ENCODE data around the gene CYP39A1. TPM values are rescaled to one million over a fixed set of nuclear protein-coding genes. Genes with fewer than 3 reads are reported as not detected.

CYP39A1 gene
- polyA plus RNA-seq, 2 of the 4 experiments (the other 2 are of a cell fraction) = 0.26 to 0.78 TPM

DNA sequence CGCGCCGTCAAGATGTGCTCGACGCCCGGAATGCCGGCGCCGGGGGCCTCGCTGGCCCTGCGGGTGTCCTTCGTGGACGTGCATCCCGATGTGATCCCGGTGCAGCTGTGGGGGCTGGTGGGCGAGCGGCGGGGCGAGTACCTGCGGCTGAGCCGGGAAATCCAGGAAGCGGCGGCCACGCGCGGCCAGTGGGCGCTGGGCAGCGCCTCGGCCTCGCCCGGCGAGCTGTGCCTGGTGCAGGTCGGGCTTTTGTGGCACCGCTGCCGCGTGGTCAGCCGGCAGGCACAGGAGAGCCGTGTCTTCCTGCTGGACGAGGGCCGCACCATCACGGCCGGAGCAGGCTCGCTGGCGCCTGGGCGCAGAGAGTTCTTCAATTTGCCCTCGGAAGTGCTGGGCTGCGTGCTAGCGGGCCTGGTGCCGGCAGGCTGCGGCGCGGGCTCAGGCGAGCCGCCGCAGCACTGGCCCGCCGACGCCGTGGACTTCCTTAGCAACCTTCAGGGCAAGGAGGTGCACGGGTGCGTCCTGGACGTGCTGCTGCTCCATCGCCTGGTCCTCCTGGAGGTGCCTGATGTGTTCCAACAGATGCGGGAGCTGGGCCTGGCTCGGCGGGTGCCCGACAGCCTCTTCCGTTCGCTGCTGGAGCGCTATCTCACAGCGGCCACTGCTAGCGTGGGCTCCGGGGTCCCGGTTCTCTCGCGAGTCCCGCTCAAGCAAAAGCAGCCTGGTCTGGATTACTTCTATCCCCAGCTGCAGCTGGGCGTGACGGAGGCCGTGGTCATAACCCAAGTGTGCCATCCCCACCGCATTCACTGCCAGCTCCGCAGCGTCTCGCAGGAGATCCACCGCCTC, 35.7 kb upstream of the CYP39A1 start:
- Histone ChIP-seq H3K9me3 (no peaks in the 10 kb centered on the region), H3K4me1 (no peaks in the 10 kb centered on the region), H3K4me2 (no peak overlapping the region), H3K27ac (no peak overlapping the region), H3K4me3 (no peak overlapping the region)
- no peak for TF ChIP-seq MYC (IDR thresholded peaks at IDR 0.05; ENCODE audit: borderline replicate concordance, low read length)
- TF ChIP-seq NPAS2 (CRISPR knock-in tag; IDR thresholded peaks at IDR 0.05; ENCODE audit: borderline replicate concordance) = no peak
- TF ChIP-seq PHF8 (IDR thresholded peaks at IDR 0.05; ENCODE audit: borderline replicate concordance, low read depth) = no peak
- no peak for TF ChIP-seq FOSL2 (IDR thresholded peaks at IDR 0.05)
- no peak for TF ChIP-seq FOSL2 (CRISPR knock-in tag; IDR thresholded peaks at IDR 0.05)
- no peak for TF ChIP-seq HDAC2 (IDR thresholded peaks at IDR 0.05)
- TF ChIP-seq, protein P1, sequence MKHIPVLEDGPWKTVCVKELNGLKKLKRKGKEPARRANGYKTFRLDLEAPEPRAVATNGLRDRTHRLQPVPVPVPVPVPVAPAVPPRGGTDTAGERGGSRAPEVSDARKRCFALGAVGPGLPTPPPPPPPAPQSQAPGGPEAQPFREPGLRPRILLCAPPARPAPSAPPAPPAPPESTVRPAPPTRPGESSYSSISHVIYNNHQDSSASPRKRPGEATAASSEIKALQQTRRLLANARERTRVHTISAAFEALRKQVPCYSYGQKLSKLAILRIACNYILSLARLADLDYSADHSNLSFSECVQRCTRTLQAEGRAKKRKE (CRISPR knock-in tag; IDR thresholded peaks at IDR 0.05; ENCODE audit: low read depth) = no peak
- TF ChIP-seq EHMT2 (IDR thresholded peaks at IDR 0.05; ENCODE audit: low read depth) = no peak
- TF ChIP-seq CBX8 (IDR thresholded peaks at IDR 0.05) = no peak
- no peak for TF ChIP-seq KDM5A (IDR thresholded peaks at IDR 0.05)
- TF ChIP-seq RAD21 (conservative IDR thresholded peaks at IDR 0.05 in 1 of 2, IDR thresholded peaks at IDR 0.05 in 1 of 2) = no peak
- no peak for TF ChIP-seq NR3C1 (IDR thresholded peaks at IDR 0.05)
- no peak for TF ChIP-seq POLR2AphosphoS2 (conservative IDR thresholded peaks at IDR 0.05; ENCODE audit: low read length)
- TF ChIP-seq, protein P2, sequence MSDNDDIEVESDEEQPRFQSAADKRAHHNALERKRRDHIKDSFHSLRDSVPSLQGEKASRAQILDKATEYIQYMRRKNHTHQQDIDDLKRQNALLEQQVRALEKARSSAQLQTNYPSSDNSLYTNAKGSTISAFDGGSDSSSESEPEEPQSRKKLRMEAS (IDR thresholded peaks at IDR 0.05) = no peak
- TF ChIP-seq, protein P3, sequence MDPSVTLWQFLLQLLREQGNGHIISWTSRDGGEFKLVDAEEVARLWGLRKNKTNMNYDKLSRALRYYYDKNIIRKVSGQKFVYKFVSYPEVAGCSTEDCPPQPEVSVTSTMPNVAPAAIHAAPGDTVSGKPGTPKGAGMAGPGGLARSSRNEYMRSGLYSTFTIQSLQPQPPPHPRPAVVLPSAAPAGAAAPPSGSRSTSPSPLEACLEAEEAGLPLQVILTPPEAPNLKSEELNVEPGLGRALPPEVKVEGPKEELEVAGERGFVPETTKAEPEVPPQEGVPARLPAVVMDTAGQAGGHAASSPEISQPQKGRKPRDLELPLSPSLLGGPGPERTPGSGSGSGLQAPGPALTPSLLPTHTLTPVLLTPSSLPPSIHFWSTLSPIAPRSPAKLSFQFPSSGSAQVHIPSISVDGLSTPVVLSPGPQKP (IDR thresholded peaks at IDR 0.05; ENCODE audit: low read depth, low read length) = no peak
- TF ChIP-seq ESRRA (IDR thresholded peaks at IDR 0.05; ENCODE audit: borderline replicate concordance, low read length) = no peak
- TF ChIP-seq MAZ (IDR thresholded peaks at IDR 0.05; ENCODE audit: borderline replicate concordance, low read depth, low read length) = no peak
- TF ChIP-seq, protein P4, sequence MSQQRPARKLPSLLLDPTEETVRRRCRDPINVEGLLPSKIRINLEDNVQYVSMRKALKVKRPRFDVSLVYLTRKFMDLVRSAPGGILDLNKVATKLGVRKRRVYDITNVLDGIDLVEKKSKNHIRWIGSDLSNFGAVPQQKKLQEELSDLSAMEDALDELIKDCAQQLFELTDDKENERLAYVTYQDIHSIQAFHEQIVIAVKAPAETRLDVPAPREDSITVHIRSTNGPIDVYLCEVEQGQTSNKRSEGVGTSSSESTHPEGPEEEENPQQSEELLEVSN (IDR thresholded peaks at IDR 0.05; ENCODE audit: borderline replicate concordance, low read depth) = no peak
- no peak for TF ChIP-seq ZSCAN20 (CRISPR knock-in tag; IDR thresholded peaks at IDR 0.05)
- TF ChIP-seq, protein P5, sequence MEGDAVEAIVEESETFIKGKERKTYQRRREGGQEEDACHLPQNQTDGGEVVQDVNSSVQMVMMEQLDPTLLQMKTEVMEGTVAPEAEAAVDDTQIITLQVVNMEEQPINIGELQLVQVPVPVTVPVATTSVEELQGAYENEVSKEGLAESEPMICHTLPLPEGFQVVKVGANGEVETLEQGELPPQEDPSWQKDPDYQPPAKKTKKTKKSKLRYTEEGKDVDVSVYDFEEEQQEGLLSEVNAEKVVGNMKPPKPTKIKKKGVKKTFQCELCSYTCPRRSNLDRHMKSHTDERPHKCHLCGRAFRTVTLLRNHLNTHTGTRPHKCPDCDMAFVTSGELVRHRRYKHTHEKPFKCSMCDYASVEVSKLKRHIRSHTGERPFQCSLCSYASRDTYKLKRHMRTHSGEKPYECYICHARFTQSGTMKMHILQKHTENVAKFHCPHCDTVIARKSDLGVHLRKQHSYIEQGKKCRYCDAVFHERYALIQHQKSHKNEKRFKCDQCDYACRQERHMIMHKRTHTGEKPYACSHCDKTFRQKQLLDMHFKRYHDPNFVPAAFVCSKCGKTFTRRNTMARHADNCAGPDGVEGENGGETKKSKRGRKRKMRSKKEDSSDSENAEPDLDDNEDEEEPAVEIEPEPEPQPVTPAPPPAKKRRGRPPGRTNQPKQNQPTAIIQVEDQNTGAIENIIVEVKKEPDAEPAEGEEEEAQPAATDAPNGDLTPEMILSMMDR (IDR thresholded peaks at IDR 0.05) = no peak
- TF ChIP-seq KDM1A (IDR thresholded peaks at IDR 0.05; ENCODE audit: low read depth) = no peak
- FAIRE-seq (no peak), DNase-seq (ENCODE audit: low read depth in 1 of 2, low spot score in 1 of 2) (no peak), ATAC-seq (no peak)
- POLR2A ChIA-PET = no interaction called here
- CTCF ChIA-PET = interaction anchor here (0.8 kb wide), 1 partner anchor 15 kb away, joined by 3 read pairs; no protein-coding TSS in a partner anchor
- WGBS (ENCODE audit: missing lambda C conversion rate) = 94% methylated on average over 53 of the region's 85 CpGs

DNA sequence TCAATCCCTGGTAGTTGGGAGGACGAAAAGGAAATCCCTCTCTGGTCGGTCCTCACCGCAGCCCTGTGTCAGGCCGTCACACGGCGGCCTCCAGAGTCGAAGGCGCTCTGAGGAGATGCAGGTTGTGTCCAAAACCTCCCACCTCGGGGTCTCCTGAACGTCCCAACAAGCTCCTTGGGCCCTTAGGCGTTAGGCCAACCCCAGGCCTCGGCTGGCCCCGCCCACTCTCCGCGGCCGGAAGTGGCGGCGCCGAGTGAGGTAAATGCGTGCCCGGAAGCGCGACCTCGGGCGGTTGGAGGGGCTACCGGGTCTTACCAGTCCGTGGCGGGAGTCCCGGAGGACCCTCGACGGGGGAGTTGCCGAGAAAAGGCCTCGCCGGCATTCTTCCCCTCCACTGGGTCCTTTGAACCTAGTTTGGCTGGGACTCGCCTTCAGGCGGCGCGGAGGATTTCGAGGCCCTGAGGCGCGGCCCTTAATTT, 35.0 kb upstream of the CYP39A1 start, which contains the start of gene TDRD6:
Gene TDRD6, plus strand, starts transcription at position 267 of the 479 bp plus-strand sequence. CDS start 244 bp downstream, outside the sequence.
- ATAC-seq = no peak
- CTCF ChIA-PET = interaction anchor here (0.8 kb wide), 1 partner anchor 16 kb away, joined by 3 read pairs; no protein-coding TSS in a partner anchor
- no peak for FAIRE-seq

More for the DNA sequence above, 35.0 kb upstream of the CYP39A1 start, which contains the start of gene TDRD6:
- H3K4me3 ChIP-seq = no peak within 1 kb of the TSS
- DNase-seq (ENCODE audit: low read depth in 1 of 2, low spot score in 1 of 2) = no peak
- no peak within 1 kb of the TSS for H3K27ac ChIP-seq
- WGBS (ENCODE audit: missing lambda C conversion rate) = 77% methylated on average over 24 of the region's 41 CpGs
- H3K4me1 ChIP-seq = no peaks in the 10 kb centered on the region
- POLR2A ChIA-PET = no interaction called here
- no peak within 1 kb of the TSS for H3K4me2 ChIP-seq
- H3K9me3 ChIP-seq = no peaks in the 10 kb centered on the region
- TF ChIP-seq TFCP2L1 (CRISPR knock-in tag; IDR thresholded peaks at IDR 0.05) = no peak
- no peak for TF ChIP-seq MYC (IDR thresholded peaks at IDR 0.05; ENCODE audit: borderline replicate concordance, low read length)
- no peak for TF ChIP-seq EHF (CRISPR knock-in tag; IDR thresholded peaks at IDR 0.05)
- TF ChIP-seq JUNB (IDR thresholded peaks at IDR 0.05) = no peak
- TF ChIP-seq HOXB13 (CRISPR knock-in tag; IDR thresholded peaks at IDR 0.05; ENCODE audit: low read depth) = no peak
- no peak for TF ChIP-seq EP300 (IDR thresholded peaks at IDR 0.05)
- TF ChIP-seq, protein P2 (IDR thresholded peaks at IDR 0.05) = no peak
- no peak for TF ChIP-seq SREBF2 (IDR thresholded peaks at IDR 0.05)
- no peak for TF ChIP-seq CBX2 (IDR thresholded peaks at IDR 0.05; ENCODE audit: borderline replicate concordance, low read depth)
- no peak for TF ChIP-seq RARB (CRISPR knock-in tag; IDR thresholded peaks at IDR 0.05)
- no peak for TF ChIP-seq HEYL (CRISPR knock-in tag; IDR thresholded peaks at IDR 0.05)
- TF ChIP-seq HOXB5 (CRISPR knock-in tag; IDR thresholded peaks at IDR 0.05) = no peak
- TF ChIP-seq, protein P6, sequence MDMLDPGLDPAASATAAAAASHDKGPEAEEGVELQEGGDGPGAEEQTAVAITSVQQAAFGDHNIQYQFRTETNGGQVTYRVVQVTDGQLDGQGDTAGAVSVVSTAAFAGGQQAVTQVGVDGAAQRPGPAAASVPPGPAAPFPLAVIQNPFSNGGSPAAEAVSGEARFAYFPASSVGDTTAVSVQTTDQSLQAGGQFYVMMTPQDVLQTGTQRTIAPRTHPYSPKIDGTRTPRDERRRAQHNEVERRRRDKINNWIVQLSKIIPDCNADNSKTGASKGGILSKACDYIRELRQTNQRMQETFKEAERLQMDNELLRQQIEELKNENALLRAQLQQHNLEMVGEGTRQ (IDR thresholded peaks at IDR 0.05) = no peak
- no peak for TF ChIP-seq ZC3H11A (IDR thresholded peaks at IDR 0.05)

Measured in A549 (cell line).